Loucy (cell line): ENCODE measurements around the gene TOX2.

Source experiments
- CTCF ChIP-seq: fragments of 200-600 bp; sonication (generic); conservative IDR thresholded peaks from 2 replicates; pipeline ENCODE4 v1.5.1; 2014; ENCODE audit warnings: mild to moderate bottlenecking, antibody characterized with exemption, low read length
- EZH2phosphoT487 ChIP-seq: fragments of 200-600 bp; IDR thresholded peaks from 2 replicates; pipeline ENCODE4 v1.6.1; 2018; ENCODE audit warnings: antibody characterized with exemption, mild to moderate bottlenecking, moderate library complexity, borderline replicate concordance

GRCh38 chr20:44009679-44009992 is 95.0 kb downstream of the TOX2 start:
- TF ChIP-seq CTCF (no peak), EZH2phosphoT487 (no peak)
